Left ventricle myocardium inferior (tissue), 1 donor: Measurements from ENCODE around the gene FADD. TPM values are rescaled to one million over a fixed set of nuclear protein-coding genes. Genes with fewer than 3 reads are reported as not detected.

Source experiments
- DNase-seq: peaks from one replicate; pipeline ENCODE4 v3.0.0-alpha.2; 2020
- H3K27ac ChIP-seq: fragments of 200-600 bp; replicated peaks from 2 replicates; pipeline ENCODE4 v1.8.0; 2021
- H3K27me3 ChIP-seq: fragments of 200-600 bp; 2 replicates; pipeline ENCODE4 v1.8.0; 2021; ENCODE audit warnings: low read depth
- H3K36me3 ChIP-seq: fragments of 200-600 bp; 2 replicates; pipeline ENCODE4 v1.8.0; 2021
- H3K4me1 ChIP-seq: fragments of 200-600 bp; 2 replicates; pipeline ENCODE4 v1.8.0; 2021
- H3K4me3 ChIP-seq: fragments of 200-600 bp; 2 replicates; pipeline ENCODE4 v1.8.0; 2021; ENCODE audit warnings: mild to moderate bottlenecking, moderate library complexity
- H3K9me3 ChIP-seq: fragments of 200-600 bp; replicated peaks from 2 replicates; pipeline ENCODE4 v1.8.0; 2021
- intact Hi-C: fragments of 100-400 bp; cut with micrococcal nuclease; formaldehyde crosslinking; loops from one replicate; pipeline ENCODE4 v1.11.0; 2022
- total RNA-seq: library from RNA; stranded (reverse); fragmentation: NEBNext Ultra II Directional; extraction: Animal tissue kit (Norgen Biotek cat#: 25700); gene quantifications from one replicate; pipeline ENCODE4 v1.2.1, GENCODE V29; 2021
- TF ChIP-seq, protein P1 (sequence below): fragments of 200-600 bp; IDR thresholded peaks from 2 replicates; pipeline ENCODE4 v1.8.0; 2021; ENCODE audit warnings: antibody characterized with exemption, mild to moderate bottlenecking, borderline replicate concordance
- donor health status: DM: no; HTN: yes; CAD: no; lungs with severe emphysema.

Gene FADD
- total RNA-seq, 1 donor from 2014 or later, result 10.7 TPM

DNA sequence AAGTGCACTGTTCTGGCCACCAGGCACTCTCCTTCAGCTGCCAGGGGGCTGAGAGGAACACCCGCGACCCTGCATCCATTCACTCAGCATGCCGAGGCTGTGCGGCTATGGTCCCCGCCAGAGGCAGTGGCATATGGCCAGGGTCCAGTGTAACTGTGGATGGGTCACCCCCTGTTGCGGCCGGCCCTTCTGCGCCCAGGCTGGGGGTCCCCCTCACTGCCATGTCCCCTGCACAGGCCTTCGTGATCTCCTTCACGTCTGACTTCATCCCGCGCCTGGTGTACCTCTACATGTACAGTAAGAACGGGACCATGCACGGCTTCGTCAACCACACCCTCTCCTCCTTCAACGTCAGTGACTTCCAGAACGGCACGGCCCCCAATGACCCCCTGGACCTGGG, 20.8 kb upstream of the FADD start:
- Histone ChIP-seq H3K4me3 (no peak overlapping the region), H3K4me1 (no peaks in the 10 kb centered on the region), H3K27me3 (peaks cover 12% of the 10 kb centered on the region), H3K9me3 (no peaks in the 10 kb centered on the region), H3K27ac (no peak overlapping the region), H3K36me3 (peaks cover 3% of the 10 kb centered on the region)
- no peak for DNase-seq
- intact Hi-C loops, result no loop called here
- TF ChIP-seq, protein P1, sequence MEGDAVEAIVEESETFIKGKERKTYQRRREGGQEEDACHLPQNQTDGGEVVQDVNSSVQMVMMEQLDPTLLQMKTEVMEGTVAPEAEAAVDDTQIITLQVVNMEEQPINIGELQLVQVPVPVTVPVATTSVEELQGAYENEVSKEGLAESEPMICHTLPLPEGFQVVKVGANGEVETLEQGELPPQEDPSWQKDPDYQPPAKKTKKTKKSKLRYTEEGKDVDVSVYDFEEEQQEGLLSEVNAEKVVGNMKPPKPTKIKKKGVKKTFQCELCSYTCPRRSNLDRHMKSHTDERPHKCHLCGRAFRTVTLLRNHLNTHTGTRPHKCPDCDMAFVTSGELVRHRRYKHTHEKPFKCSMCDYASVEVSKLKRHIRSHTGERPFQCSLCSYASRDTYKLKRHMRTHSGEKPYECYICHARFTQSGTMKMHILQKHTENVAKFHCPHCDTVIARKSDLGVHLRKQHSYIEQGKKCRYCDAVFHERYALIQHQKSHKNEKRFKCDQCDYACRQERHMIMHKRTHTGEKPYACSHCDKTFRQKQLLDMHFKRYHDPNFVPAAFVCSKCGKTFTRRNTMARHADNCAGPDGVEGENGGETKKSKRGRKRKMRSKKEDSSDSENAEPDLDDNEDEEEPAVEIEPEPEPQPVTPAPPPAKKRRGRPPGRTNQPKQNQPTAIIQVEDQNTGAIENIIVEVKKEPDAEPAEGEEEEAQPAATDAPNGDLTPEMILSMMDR, result no peak

DNA sequence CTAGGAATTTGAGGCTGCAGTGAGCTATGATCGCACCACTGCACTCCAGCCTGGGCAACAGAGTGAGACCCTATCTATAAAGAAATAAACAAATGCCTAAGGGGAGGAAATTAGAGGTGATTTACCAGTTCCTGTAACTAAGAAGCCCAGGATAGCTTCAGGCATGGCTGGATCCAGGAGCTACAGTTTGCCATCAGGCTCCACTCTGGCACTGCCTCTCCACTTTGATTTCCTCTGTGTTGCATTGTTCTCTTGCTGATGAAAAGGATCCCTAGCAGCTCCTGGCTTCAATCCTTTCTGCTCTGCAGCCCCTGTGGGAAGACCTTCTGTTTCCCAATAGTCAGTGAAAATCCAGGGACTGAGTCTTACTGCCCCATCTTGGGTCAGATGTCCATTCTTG, 20.1 kb upstream of the FADD start:
- intact Hi-C loops, result no loop called here
- Histone ChIP-seq H3K9me3 (no peaks in the 10 kb centered on the region), H3K4me3 (no peak overlapping the region), H3K36me3 (peaks cover 3% of the 10 kb centered on the region), H3K27ac (no peak overlapping the region), H3K27me3 (peaks cover 12% of the 10 kb centered on the region), H3K4me1 (no peaks in the 10 kb centered on the region)
- TF ChIP-seq, protein P1, result no peak
- no peak for DNase-seq

DNA sequence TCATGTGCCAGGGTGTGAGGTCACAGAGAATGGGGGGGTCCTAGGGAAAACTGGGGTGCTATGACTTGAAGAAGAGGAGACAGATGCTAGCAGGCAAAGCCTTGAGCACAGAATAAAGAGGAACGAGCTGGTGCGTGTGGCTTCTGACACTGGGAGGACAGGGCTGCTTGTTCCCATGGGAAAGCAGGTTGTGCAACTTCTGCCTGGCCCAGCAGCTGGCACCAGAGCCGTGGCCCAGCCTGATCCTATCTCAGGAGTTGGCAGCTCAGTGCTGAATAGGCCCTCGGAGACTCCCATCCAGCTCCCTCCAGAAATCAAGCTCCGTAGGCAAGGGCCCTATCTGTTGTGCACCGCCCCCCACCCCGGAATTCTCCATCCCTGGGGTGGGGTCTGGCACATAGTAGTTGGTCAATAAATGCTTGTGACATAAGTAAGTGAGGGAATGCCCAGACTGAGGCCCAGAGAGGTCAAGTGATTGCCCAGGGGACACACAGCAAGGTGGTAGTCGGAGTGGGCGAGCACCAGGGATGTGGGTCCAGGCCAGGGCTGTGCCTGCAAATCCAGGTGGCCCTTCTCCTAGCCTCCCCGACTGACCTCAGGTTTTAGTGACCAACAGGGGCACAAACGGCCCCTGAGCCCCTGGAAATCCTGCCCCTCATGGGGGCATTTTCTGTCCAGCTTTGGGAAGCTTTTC, 19.5 kb upstream of the FADD start:
- no peak for DNase-seq
- no peaks in the 10 kb centered on the region for H3K9me3 ChIP-seq
- H3K4me3 ChIP-seq, result no peak overlapping the region
- H3K27ac ChIP-seq, result no peak overlapping the region
- intact Hi-C loops, result no loop called here
- peaks cover 12% of the 10 kb centered on the region for H3K27me3 ChIP-seq
- TF ChIP-seq, protein P1, result no peak
- H3K36me3 ChIP-seq, result peaks cover 3% of the 10 kb centered on the region
- no peaks in the 10 kb centered on the region for H3K4me1 ChIP-seq

DNA sequence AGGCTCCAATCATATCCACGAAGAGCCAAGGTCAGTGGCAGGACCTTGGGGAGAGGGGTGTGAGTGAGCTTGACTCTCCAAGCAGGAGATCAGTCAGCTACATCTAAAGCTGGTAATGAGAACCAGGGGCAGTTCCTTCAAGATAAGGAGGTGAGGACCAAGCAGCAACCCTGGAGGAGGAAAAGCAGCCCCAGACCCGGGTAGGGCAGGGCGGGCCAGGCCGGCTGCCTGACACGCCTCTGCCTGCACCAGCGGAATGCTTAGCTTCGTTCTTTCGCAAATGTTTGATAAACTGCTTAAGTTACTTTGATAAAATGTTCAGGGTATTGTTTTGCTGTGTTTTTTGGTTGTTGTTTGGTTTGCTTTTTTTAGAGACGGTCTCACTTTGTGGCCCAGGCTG, 18.7 kb upstream of the FADD start:
- H3K4me3 ChIP-seq, result no peak overlapping the region
- intact Hi-C loops, result no loop called here
- peaks cover 12% of the 10 kb centered on the region for H3K27me3 ChIP-seq
- no peak overlapping the region for H3K27ac ChIP-seq
- no peaks in the 10 kb centered on the region for H3K9me3 ChIP-seq
- TF ChIP-seq, protein P1, result no peak
- H3K4me1 ChIP-seq, result no peaks in the 10 kb centered on the region
- DNase-seq, result no peak
- H3K36me3 ChIP-seq, result peaks cover 3% of the 10 kb centered on the region

DNA sequence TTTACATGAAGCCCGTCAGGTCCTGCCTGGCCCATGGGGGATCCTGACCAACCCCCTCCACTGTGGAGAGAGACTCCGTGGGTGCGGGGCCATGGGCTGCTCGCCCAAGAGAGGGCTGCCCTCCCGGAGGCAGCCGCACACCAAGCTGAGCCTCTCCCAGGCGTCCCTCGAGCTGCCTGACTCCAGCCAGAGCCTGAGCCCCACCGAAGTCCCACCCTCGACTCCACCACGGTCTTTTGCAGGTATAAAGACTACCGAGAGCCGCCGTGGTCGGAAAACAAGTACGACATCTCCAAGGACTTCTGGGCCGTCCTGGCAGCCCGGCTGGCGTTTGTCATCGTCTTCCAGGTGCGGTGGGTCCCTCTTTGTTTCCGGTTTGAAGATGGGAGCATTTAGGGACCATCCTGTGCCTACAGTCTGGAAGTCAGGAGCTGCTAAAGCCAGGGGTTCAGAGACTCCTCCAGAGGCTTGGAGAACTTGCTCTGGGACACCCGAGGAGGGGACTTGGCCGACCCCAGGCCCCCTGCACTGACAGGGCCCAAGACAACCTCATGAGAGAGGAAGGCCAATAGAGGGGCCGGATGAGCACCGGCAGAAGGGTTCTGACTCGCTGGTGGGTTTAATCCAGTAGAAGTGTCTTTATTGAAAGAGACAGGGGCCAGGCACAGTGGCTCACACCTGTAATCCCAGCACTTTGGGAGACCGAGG, 17.6 kb upstream of the FADD start:
- H3K4me1 ChIP-seq, result no peaks in the 10 kb centered on the region
- H3K9me3 ChIP-seq, result no peaks in the 10 kb centered on the region
- TF ChIP-seq, protein P1, result no peak
- peaks cover 3% of the 10 kb centered on the region for H3K36me3 ChIP-seq
- no peak overlapping the region for H3K4me3 ChIP-seq
- intact Hi-C loops, result no loop called here
- H3K27ac ChIP-seq, result no peak overlapping the region
- H3K27me3 ChIP-seq, result peaks cover 12% of the 10 kb centered on the region
- DNase-seq, result no peak
